Cerebellar nuclear complex (tissue), 1 donor: Measurements from ENCODE around the gene THSD7B.

Experiments
- DNase-seq, 2 experiments: peaks; one replicate each; lab custom pipeline; 2025; lab: John Stamatoyannopoulos, UW

THSD7B gene

DNA sequence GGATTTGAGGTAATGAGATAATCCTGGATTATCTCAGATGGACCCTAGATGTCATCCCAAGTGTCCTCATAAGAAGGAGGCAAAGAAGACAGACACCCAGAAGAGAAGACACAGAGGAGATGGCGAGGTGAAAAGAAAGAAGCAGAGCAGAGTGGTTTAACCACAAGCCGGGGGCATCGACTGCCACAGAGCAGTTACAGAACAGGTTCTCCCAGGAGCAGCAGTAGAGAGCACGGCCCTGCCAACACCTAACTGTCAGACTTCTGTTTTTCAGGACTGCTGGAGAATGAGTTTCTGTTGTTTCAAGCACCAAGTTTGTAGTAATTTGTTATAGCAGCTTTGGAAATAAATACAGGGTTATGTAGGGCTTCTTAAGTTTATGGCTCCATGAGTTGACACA is 437.0 kb downstream of the THSD7B start:
- no peak for DNase-seq

DNA sequence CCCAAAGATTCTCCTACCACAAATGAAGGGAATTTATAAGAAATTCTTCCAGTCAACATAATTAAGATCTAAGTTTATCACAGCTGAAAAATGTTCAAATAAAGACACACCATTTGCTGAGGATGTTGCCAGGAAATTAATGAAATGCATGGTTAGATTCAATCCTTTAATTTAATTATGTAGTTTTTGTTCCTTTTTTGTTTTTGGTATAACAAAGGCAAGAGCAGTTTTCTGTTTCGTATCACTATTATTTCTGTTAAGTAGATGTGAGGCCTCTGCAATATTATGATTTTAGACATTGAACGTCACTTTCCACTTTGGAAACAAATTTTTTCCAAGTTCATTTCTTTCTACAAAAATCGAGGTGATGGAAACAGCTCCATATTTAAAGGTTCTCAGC is 440.0 kb downstream of the THSD7B start:
- DNase-seq, result no peak

DNA sequence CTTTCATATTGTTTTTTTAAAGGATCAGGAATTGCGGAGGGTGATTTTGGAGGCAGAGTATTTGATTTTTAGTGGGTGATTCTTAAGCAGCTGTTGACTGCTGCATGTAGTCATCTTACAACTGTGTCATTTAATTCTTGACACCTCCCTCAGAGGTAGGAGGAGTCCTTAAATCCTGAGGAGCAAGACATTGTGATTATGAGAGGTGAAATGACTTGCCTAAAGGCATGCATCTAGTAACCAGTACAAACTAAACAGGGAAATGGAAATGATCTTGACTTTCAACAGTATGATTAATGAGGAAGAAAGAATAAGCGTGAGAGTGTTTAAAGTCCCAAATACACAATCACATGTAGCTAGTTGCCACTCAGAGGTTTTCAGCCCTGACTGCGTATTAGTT is 440.7 kb downstream of the THSD7B start:
- no peak for DNase-seq

DNA sequence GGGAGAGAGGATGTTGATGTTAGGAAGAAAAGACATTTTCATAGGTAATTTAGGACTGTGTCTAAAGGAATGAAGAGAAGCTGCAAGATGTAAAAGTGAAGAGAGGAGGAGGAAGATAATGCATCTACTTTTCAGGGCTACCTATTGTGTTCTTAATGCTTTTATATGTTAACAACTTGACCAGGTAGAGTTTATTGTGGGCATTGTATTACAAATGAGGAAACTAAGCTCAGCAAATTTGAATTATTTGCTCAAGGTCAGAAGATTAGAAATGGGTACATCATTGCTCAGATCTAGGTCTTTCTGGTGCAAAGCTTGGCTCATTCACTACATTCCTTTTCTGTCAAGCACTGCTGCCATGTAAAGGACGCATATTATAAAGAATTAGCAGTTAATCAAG is 441.7 kb downstream of the THSD7B start:
- no peak for DNase-seq

DNA sequence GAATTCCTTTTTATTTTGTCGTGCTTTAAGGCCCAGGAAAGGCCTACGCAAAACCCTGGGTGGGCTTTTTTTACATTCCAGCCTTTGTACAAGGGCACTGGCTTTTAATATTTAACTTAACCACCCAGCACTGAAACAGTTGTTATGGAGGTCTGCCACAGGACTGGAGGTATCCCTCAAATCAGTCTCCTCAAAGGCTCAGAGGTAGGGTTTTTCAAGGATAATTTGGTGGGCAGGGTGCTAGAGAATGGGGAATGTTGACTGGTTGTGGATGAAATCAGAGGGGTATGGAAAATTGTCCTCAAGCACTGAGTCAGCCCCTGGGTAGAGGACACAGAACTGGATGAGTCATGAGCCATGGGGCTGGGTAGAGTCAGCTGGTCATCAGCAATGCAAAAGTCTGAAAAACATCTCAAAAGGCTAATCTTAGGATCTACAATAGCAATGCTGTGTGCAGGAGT is 443.1 kb downstream of the THSD7B start:
- no peak for DNase-seq

DNA sequence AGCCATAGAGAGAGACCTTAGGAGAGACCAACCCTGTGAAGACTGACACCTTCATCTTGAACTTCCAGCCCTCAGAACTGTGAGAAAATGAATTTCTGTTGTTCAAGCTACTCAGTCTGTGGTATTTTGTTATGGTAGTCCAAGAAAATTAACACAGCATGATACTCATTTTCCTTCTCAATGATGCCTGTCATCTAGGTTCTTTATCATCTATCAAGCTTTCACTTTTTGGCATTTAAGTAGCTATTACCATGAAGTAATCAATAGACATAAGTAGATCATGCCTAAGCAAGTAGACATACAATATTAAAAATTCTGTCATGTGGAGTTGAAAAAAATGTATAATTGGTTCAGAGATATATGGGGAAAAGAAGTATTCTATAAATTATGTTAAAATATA is 444.7 kb downstream of the THSD7B start:
- DNase-seq, result no peak

DNA sequence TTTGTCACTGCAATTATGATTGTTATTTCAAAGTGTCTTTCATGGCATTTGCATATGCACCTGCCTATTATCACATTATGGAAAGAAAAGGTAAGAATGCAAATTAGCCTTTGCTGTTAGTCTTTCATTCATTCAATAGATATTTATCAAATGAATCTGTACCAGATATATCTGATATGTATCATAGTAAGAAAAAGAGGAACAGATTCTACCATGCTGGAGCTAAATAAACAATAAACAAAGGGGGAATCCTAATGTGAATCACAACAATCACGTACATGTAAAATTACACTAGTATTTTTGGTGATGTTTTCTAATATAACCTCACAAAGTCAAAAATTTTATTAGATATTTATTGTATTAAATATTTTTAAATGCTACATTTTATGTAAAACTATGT is 446.4 kb downstream of the THSD7B start:
- no peak for DNase-seq

DNA sequence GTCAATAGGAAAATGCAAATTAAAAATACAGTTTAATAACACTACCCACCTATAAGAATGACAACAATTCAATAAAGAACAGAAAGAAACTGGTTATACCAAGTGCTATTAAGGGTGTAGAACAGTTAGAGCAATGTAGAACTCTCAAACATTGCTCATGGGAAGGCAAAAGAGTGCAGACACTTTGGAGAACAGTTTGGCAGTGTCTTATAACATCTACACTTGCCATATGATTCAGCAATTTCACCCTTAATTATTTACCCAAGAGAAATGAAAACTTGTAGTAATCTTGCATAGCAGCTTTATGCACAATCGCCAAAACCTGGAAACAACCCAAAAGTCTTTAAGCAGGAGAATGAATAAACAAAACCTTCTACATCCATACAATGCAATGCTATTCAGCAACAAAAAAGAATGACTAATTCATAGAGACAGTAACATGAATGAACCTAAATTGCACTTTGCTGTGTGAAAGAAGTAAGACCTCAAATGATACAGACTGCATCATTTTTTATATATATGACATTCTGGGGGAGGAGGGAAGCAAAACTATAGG is 455.2 kb downstream of the THSD7B start:
- DNase-seq, result no peak

DNA sequence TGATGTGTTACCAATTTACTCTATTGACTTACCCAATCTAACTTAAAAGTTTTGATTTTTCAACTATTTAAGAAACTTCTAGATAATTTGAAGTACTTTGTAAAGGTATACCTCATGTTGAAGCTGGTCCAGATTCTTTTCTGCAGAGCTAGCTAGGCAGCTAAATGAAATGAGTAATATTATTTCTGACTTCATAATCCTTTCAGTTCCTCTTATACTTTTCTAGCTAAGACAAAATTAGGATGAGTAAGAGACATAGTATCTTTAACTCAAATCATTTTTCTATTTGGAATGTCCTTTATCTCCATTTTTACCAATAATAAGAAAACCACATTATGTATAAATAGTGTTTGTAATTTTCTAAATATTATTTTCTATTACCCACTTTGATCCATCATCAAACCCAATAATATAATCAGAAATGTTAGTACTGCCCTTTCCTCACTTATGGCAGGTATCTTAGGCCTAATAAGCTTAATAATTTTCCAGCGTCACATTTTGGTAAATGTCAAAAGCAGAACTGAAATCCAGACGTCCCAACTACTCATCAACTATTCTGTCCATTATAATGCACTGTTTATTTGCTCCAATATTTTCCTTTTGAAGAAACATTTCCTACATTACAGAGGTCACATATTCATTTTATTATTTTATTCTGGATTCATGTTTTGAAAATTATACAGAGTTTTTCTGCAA is 456.6 kb downstream of the THSD7B start:
- DNase-seq, result no peak

DNA sequence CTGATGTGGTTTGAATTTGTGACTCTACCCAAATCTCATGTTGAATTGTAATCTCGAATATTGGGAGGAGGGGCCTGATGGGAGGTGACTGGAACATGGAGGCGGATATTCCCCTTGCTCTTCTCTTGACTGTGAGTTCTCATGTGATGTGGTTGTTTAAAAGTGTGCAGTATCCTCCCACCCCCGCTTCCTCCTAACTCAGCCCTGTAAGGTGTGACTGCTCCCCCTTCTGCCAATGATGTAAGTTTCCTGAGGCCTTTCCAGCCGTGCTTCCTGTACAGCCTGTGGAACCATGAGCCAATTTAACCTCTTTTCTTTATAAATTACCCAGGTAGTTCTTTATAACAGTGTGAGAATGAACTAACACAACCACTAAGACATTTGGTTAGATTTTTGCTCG is 458.4 kb downstream of the THSD7B start:
- no peak for DNase-seq

DNA sequence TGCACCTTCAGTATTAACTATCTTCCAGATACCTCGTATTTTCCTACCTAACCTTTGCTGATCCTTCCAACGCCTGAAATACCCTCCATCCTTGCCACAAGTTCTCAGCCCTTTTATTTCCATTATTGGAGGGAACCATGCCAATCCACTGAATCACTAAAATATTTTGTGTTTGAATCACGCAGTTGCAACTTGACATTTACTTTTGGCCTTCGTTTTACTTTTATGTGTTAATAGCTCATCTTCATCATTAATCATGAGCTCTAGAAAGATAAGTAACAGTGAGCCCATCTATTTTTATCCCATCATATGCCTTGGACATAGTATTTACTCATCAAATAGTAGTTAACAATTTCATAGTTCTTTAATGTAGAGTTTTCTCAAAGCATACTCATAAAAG is 463.2 kb downstream of the THSD7B start:
- DNase-seq, result no peak

DNA sequence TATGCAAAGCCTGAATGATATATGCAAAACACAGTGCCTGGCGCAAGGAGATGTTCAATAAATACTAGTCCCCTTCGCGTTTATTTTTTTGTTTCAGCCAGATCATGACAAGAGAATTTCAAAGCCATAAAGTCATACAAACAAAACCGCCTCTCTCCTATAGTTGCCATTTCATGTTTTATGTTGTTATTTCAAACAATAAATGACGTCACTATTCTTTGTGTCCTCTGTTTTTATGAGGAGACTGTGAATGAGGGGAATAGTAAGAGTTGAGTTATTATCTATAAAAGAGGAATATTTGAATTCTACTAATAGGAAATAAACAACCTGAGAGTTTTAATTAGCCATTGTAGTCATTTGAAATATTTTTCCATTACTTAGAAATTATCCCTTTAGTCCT is 464.5 kb downstream of the THSD7B start:
- no peak for DNase-seq

DNA sequence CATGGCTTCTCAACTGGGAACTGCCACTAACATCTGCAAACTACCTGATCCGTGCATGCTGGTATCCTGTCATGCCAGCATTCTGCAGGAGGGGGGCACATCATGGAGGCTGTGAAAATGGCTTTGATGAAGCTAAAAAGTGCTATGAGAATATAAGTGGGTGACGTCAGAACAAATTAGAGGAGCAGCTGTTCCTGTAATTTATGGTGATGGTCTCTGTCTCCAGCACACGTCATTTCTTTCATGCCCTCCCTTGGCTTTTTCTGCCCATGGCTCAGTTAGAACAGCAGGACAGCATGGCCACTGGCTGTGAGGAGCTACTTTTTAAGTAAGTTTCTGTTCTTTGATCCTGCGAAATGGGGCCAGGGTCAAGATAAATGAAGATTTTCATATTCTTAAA is 466.3 kb downstream of the THSD7B start:
- DNase-seq, result no peak

DNA sequence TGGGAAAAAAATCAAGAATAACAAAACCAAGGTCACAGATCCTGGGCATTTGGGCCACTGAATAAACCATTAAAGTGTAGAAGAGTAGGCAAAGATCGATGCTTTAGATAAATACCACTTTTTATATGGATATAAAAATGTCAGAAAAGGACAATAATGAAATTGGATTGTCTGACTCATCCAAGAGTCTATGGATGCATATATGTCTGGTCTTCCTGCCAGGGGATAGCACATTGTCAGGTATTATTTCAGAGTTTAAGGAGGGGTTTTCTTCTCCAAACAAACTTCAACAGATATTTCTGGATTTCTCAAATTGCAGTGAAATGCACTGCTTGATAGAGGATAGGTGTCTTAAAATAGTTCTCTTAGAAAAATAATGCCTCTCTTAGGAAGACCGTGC is 466.7 kb downstream of the THSD7B start:
- DNase-seq, result no peak

DNA sequence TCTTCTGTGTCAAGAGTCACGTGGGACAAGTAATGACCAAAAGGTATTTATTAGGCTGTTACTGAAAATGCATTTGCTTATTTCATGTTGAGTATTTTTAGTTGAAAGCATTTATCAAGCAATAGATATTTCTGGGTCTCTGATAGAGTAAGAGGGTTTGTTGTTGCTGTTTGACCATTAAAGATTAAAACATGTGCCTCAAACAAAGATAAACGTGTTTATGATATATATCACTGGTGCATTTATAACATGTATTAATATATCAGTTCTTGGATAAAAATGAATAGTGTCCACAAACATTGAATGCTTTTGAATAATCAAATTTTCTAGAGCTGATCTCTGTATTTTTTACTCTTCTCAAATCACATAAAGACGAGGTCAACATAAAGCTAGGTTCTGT is 467.7 kb downstream of the THSD7B start:
- no peak for DNase-seq

DNA sequence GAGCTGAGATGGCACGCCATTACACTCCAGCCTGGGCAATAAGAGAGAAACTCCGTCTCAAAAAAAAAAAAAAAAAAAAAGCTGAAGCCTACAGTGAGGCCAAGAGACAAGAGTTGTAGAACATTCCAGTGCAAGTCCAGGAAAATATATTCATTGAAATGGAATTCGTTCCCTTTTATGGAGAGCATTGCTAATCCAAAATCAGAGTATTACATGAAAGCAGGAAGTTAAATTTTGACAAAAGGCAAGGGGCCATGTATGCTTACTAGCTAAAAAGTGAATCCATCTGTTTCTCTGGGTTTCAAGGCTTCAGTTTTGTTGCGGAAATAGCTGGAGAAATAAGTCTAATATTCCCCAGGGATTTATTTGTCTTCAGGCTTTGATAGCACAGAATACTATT is 471.7 kb downstream of the THSD7B start:
- no peak for DNase-seq

DNA sequence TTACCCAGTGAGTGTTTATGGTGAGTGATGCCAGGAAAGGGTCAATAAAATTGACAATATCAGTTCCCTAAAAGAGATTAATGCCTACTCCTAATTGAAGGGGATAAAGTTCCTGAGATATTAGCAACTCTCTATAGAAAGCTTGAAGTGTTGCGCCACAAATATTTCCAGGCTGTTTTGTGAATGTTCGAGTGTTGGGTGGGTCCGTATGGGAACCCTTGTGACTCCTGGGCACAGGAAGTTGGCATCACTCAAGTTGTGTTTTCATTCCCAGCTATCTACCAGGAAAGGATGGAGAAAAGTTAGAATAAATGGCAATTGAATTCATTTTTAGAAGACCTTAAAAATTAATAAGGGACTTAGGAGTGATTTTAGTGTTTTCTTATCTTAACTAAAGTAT is 472.7 kb downstream of the THSD7B start:
- DNase-seq, result no peak

DNA sequence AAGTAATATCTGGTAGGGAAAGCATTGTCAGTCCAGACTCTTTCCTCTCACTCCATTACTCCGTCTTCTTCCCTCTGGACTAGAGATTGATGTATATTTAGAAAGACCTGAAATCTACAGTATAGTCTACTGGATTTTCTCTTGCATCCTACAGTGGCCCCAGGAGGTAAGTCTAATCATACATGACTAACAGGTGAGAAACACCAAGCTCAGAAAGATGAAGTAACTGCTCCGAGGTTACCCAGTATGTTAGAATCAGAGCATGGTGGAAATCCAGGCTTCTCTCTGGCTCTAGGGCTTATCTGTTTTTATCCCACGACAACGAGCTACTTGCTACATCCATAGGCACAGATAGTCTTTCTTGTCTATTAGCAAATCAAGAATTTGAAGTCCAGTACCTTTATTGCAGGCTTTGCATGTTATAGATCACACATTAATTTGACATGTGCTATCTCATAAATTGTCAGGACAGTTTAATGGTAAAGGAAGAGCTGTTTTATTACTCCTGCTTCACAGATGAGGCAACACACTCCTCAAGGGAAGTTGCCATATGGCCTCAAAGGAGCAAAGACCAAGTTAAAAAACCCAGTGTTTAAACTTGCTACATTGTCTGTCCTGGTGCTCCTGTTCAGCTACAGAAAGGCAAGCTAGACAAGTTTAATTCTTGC is 484.3 kb downstream of the THSD7B start:
- DNase-seq, result no peak

DNA sequence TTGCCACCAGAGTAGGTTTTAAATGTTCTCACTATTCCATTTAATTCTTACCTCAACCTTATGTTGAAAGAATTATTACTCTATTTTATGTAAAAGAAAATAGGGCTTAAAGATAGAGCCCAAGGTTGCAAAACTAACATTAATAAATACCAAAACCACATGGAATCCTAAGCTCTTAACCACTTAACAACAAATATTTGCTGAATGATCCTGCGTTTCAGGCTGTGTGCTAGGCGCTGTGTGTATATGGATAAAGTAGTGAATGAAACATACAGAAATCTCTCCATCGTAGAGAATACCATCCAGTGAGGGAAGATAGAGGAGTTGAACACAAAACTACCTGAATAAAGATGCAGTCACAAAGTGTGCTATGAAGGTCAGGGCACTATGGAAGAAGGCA is 485.1 kb downstream of the THSD7B start:
- no peak for DNase-seq

DNA sequence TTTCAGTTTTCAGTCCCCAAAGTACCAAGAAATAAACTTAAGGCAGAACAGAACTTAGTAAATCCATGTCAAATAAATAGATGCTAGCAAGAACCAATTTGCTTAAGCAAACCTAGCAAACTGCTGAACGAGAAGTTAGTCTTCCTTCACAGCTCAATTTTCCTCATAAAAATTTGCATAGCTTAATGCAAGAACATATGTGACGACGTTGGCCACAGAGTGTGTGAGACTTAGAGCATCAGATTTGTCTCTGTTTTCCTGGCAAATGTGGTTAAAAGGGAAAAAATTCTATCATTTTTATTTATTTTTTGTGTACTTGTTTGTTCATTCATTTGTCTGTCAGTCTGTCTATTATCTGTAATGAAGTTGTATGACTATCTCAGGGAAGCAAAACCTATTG is 485.7 kb downstream of the THSD7B start:
- DNase-seq, result no peak

DNA sequence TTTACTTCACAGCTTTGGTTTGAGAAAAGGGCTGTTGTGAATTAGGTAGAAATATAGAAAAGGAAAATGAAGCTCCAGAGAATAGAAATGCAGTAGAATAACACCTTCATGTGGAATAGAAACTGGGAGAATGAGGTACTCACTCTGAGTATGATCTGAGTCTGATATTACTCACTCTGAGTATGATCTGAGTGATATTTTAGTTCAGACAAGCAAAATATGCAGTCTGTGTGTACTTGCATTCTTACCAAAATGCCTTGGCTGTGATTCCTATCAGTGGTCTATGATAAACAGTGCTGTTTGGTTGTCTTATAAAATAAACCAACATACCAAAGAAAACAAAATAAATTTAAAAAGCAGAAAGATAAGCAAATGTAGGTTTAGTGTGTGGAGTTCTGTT is 487.6 kb downstream of the THSD7B start:
- DNase-seq, result no peak

DNA sequence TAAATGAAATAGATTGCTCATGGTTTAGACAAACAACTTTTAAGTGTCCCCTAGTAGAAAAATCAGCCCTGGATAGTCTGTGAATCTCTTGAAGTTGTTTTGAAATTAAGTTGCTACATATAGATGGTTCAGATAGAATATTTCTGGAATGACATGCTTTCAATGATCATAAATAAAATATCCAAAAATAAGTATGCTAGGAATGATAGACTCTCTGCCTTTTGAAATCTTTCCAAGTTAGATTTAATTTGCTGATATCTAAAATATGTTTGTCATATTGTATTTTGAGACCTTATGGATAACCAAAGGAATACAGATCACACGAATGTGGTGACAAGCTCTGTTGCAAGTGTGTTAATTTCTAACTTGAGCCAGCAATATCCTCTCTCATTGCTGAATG is 488.7 kb downstream of the THSD7B start:
- no peak for DNase-seq

DNA sequence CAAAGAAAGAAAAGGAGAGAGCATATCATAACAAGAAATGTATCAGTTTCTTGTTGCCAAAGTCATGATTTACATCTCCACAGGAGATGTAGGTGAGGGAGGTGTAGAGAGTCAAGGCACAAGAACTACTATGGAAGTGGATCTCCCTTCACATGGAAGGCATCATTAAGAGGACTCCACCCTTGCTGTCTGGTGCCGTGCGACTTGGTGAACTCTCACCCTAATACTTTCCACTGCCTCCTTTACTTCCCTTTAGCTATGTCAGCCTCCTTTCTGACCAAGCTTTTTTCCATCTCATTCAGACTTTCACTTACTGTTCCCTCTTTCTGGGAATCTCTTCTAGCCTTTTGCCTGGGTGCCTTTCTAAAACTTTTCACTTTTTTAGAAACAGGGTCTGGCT is 490.0 kb downstream of the THSD7B start:
- no peak for DNase-seq

DNA sequence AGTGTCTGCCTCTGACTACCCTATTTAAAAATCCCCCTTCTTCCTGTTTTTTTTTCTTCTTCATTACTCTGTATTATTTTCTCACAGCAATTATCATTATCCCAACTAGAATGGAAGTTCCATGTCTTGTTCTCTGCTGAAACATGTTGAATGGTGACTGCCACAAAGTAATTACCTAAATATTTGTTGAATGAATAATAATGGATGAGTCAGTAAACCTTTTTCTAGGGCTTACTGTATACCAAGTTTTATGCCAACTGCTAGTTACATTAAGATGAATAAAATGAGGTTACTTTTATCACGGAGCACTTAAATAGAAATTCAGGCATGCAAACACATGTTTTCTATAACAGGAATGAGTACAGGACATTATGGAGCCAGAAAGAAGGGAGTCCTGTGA is 490.6 kb downstream of the THSD7B start:
- DNase-seq, result no peak
